ENCODE measurements around the gene MTRF1.
"Not testable (repeated sequence)": the region's sequence is repeated elsewhere in the genome, so short reads cannot be mapped to it uniquely, and the experiment has no call there.

Gene MTRF1

GRCh38 chr13:41263261-41263971 lies at the start of gene MTRF1:
MTRF1 (minus strand) TSS chr13:41263576; CDS start chr13:41260907, 2,669 bp downstream.
- DNase-seq: peak; percentile 49

GRCh38 chr13:41313117-41313516 lies 49.7 kb upstream of the MTRF1 start:
- no peak for DNase-seq

- DNase-seq: no peak
Observed at GRCh38 chr13:41312176-41312500, 48.8 kb upstream of the MTRF1 start.

GRCh38 chr13:41311406-41312175 lies 48.2 kb upstream of the MTRF1 start:
- no peak for DNase-seq

GRCh38 chr13:41310963-41311405 lies 47.6 kb upstream of the MTRF1 start, which contains the start of gene NAA16:
NAA16 (plus strand) TSS chr13:41311267; CDS start chr13:41311529, 262 bp downstream.
- DNase-seq: peak; percentile 83

- DNase-seq: no peak
Observed at GRCh38 chr13:41307884-41308640, 44.7 kb upstream of the MTRF1 start.

GRCh38 chr13:41306271-41307145 lies 43.1 kb upstream of the MTRF1 start:
- no peak for DNase-seq

GRCh38 chr13:41304551-41304950 lies 41.2 kb upstream of the MTRF1 start:
- no peak for DNase-seq

- DNase-seq: no peak
Observed at GRCh38 chr13:41302743-41303142, 39.4 kb upstream of the MTRF1 start.

GRCh38 chr13:41299316-41300094 lies 36.1 kb upstream of the MTRF1 start:
- no peak for DNase-seq

- DNase-seq: no peak
Observed at GRCh38 chr13:41296879-41297646, 33.7 kb upstream of the MTRF1 start.

- DNase-seq: no peak
Observed at GRCh38 chr13:41295973-41296372, 32.6 kb upstream of the MTRF1 start.

GRCh38 chr13:41294914-41295313 lies 31.5 kb upstream of the MTRF1 start:
- DNase-seq: no peak

GRCh38 chr13:41293272-41293671 lies 29.9 kb upstream of the MTRF1 start:
- no peak for DNase-seq

GRCh38 chr13:41291246-41291645 lies 27.9 kb upstream of the MTRF1 start:
- DNase-seq: no peak

- DNase-seq: no peak
Observed at GRCh38 chr13:41289463-41289881, 26.1 kb upstream of the MTRF1 start.

- DNase-seq: no peak
Observed at GRCh38 chr13:41286370-41286769, 23.0 kb upstream of the MTRF1 start.

- DNase-seq: no peak
Observed at GRCh38 chr13:41284512-41285288, 21.3 kb upstream of the MTRF1 start.

GRCh38 chr13:41282129-41282571 lies 18.8 kb upstream of the MTRF1 start:
- no peak for DNase-seq

GRCh38 chr13:41279156-41279555 lies 15.8 kb upstream of the MTRF1 start:
- DNase-seq: not testable (repeated sequence)

Data from 8988T (cell line).